Peyer's patch (tissue), 4 donors: ENCODE results near the gene RASA3. TPM values are rescaled to one million over a fixed set of nuclear protein-coding genes. Genes with fewer than 3 reads are reported as not detected.

Source experiments
- DNase-seq, 3 donors: peaks; one replicate each; pipeline ENCODE4 v3.0.0-alpha.2; 2017 to 2019
- H3K27ac ChIP-seq, 4 donors: fragments of 200-600 bp; sonication (generic); one replicate each; pipeline ENCODE4 v1.5.1; 2016 to 2019
- H3K27me3 ChIP-seq, 2 donors: fragments of 200-600 bp; sonication (generic); one replicate each; pipeline ENCODE4 v1.5.1; 2019
- H3K36me3 ChIP-seq, 3 donors: fragments of 200-600 bp; sonication (generic); one replicate each; pipeline ENCODE4 v1.5.1; 2016 to 2019
- H3K4me1 ChIP-seq, 4 donors: fragments of 200-600 bp; sonication (generic); one replicate each; pipeline ENCODE4 v1.5.1; 2016 to 2019
- H3K4me3 ChIP-seq, 4 donors: fragments of 200-600 bp; sonication (generic); 1 replicate in 3 of 4; 2 replicates in 1 of 4; pipeline ENCODE4 v1.5.1; 2016 to 2019; ENCODE audit warnings: mild to moderate bottlenecking in 1 of 4
- H3K9me3 ChIP-seq, 4 donors: fragments of 200-600 bp; sonication (generic); one replicate each; pipeline ENCODE4 v1.5.1; 2016 to 2019; ENCODE audit warnings: mild to moderate bottlenecking in 1 of 4
- POLR2A ChIP-seq, 2 donors: fragments of 450-650 bp; IDR thresholded peaks; one replicate each; pipeline ENCODE4 v1.5.1; 2017; ENCODE audit warnings: antibody characterized with exemption in 2 of 2, mild to moderate bottlenecking in 2 of 2, moderate library complexity in 2 of 2
- total RNA-seq, 4 donors: library from RNA; depleted of rRNA; stranded (reverse); fragments of >200 nt; gene quantifications; one replicate each; pipeline ENCODE4 v1.1.0, GENCODE V29; 2016
- TF ChIP-seq, protein P1 (sequence below), 6 experiments: fragments of 450-650 bp in 4 of 6; fragments of 200-600 bp in 2 of 6; sonication (generic) in 1 of 6; IDR thresholded peaks; one replicate each; pipeline ENCODE4 v1.5.1; 2017 to 2019; ENCODE audit warnings: antibody characterized with exemption in 6 of 6, mild to moderate bottlenecking in 3 of 6, moderate library complexity in 1 of 6

The RASA3 gene
- total RNA-seq, 4 donors from 2014 or later = 3.5 to 41.3 (median 6.9) TPM

DNA sequence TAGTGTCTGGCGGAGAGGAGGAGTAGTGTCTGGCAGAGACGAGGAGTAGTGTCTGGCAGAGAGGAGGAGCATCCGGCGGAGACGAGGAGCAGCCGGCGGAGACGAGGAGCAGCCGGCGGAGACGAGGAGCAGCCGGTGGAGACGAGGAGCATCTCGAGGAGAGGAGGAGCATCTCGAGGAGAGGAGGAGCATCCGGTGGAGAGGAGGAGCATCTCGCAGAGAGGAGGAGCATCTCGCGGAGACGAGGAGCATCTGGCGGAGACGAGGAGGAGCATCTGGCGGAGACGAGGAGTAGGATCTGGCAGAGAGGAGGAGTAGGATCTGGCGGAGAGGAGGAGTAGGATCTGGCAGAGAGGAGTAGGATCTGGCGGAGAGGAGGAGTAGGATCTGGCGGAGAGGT lies 176.7 kb downstream of the RASA3 start:
- no peak for DNase-seq
- H3K4me3 ChIP-seq = no peak overlapping the region
- no peak overlapping the region for H3K27ac ChIP-seq
- H3K4me1 ChIP-seq = peaks cover 0 to 8% (median 3%) of the 10 kb centered on the region in 4 donors
- TF ChIP-seq, protein P1, sequence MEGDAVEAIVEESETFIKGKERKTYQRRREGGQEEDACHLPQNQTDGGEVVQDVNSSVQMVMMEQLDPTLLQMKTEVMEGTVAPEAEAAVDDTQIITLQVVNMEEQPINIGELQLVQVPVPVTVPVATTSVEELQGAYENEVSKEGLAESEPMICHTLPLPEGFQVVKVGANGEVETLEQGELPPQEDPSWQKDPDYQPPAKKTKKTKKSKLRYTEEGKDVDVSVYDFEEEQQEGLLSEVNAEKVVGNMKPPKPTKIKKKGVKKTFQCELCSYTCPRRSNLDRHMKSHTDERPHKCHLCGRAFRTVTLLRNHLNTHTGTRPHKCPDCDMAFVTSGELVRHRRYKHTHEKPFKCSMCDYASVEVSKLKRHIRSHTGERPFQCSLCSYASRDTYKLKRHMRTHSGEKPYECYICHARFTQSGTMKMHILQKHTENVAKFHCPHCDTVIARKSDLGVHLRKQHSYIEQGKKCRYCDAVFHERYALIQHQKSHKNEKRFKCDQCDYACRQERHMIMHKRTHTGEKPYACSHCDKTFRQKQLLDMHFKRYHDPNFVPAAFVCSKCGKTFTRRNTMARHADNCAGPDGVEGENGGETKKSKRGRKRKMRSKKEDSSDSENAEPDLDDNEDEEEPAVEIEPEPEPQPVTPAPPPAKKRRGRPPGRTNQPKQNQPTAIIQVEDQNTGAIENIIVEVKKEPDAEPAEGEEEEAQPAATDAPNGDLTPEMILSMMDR (IDR thresholded peaks at IDR 0.05) = no peak
- TF ChIP-seq POLR2A (IDR thresholded peaks at IDR 0.05) = no peak
- no peaks in the 10 kb centered on the region for H3K27me3 ChIP-seq
- H3K36me3 ChIP-seq = no peaks in the 10 kb centered on the region
- peaks cover 0 to 3% (median 0%) of the 10 kb centered on the region in 4 donors for H3K9me3 ChIP-seq

DNA sequence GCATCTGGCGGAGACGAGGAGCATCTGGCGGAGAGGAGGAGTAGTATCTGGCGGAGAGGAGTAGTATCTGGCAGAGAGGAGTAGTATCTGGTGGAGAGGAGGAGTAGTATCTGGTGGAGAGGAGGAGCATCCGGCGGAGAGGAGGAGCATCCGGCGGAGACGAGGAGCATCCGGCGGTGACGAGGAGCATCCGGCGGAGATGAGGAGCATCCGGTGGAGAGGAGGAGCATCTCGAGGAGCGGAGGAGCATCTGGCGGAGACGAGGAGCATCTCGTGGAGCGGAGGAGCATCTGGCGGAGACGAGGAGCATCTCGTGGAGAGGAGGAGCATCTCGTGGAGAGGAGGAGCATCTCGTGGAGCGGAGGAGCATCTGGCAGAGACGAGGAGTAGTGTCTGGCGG lies 177.2 kb downstream of the RASA3 start:
- no peaks in the 10 kb centered on the region for H3K27me3 ChIP-seq
- DNase-seq = no peak
- H3K4me1 ChIP-seq = peaks cover 0 to 11% (median 3%) of the 10 kb centered on the region in 4 donors
- TF ChIP-seq, protein P1 (IDR thresholded peaks at IDR 0.05) = no peak
- TF ChIP-seq POLR2A (IDR thresholded peaks at IDR 0.05) = no peak
- H3K9me3 ChIP-seq = peaks cover 0 to 3% (median 0%) of the 10 kb centered on the region in 4 donors
- no peaks in the 10 kb centered on the region for H3K36me3 ChIP-seq
- no peak overlapping the region for H3K4me3 ChIP-seq
- H3K27ac ChIP-seq = no peak overlapping the region

DNA sequence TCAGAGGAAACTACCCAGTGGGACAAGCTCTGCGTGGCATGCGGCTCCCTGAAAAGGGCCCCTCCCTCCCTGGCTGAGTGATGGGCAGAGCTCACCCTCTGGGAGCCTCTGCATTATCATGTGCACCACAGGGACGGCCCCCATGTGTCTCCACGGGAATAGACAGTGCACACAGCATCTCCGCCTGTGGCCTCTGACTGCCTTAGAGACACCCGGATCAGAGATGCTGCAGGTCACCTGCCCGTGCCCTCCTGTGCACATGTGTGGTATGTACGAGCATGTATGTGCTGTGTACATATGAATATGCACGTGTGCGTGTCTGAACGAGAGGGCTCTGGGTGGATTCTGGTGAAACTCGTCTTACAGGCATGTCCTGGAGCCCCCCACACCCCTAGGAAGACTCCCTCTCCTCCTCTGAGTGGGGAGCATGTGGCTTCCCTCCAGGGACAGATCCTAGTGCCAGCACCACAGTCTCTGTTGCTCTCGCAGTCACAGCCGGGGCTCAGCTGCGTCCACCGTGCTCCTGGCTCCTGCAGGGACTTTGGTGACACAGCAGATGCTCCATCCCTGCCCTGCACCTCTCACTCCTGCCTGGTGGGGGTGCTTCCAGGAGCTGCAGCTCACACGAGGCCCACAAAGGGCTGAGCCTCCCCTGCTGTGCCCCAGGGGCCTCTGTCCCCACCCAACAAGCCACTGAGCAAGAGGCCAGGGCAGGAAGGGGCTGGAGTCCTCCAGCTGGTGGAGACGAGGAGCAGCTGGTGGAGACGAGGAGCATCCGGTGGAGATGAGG lies 178.2 kb downstream of the RASA3 start:
- H3K27me3 ChIP-seq = no peaks in the 10 kb centered on the region
- TF ChIP-seq, protein P1 (IDR thresholded peaks at IDR 0.05) = no peak
- TF ChIP-seq POLR2A (IDR thresholded peaks at IDR 0.05) = no peak

DNA sequence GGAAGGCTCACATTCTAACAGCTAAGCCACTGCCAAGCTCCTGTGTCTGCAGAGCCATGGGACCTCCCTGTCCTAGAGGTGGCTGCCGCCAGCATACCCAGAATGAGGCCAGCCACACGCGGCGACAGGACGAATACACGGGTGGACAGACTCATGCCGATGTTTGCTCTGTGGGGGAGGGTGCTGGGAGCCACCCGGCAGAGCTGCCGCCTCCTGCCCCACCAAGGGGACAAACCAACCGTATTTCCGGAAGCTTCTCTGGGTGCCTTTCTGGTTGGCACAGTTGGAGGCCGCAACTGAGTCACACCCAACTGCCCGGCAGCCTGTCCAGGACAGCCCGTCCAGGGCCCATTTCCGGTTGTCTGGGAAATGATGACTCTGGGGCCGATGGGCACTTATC lies 178.9 kb downstream of the RASA3 start:
- H3K4me1 ChIP-seq = peaks cover 0 to 11% (median 3%) of the 10 kb centered on the region in 4 donors
- DNase-seq = no peak
- H3K27ac ChIP-seq = no peak overlapping the region
- no peaks in the 10 kb centered on the region for H3K27me3 ChIP-seq
- no peak overlapping the region for H3K4me3 ChIP-seq
- no peaks in the 10 kb centered on the region for H3K36me3 ChIP-seq
- TF ChIP-seq, protein P1 (IDR thresholded peaks at IDR 0.05) = no peak
- H3K9me3 ChIP-seq = no peaks in the 10 kb centered on the region

More for the DNA sequence above, 178.2 kb downstream of the RASA3 start:
- Histone ChIP-seq H3K4me1 (peaks cover 0 to 11% (median 3%) of the 10 kb centered on the region in 4 donors), H3K27ac (no peak overlapping the region), H3K36me3 (no peaks in the 10 kb centered on the region), H3K9me3 (no peaks in the 10 kb centered on the region), H3K4me3 (no peak overlapping the region)
- no peak for DNase-seq

DNA sequence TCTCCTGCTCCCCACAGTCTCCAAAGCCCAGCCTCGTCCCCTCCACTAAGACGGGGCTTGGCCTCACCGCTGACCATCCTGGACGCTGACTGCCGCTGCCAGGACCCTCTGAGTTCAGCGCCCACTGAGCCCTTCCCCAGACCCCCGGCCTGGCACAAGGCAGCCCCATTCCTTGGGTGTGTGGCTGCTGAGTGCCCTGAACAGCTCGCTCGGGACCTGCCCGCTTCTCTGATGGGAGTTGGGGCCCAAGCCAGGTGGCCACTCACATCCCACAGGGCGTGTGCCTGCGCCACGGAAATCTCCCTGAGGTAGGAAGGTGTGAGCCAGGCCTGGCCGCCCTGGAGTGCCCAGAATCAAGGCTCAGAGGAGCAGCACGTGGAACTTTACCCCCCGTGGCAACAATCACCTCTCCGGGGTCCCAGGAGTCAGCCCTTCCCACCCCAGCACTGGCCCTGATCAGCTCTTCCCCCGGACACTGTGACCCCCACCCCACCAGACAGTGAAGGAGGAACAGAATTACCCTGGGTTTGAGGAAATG lies 179.4 kb downstream of the RASA3 start:
- Histone ChIP-seq H3K36me3 (no peaks in the 10 kb centered on the region), H3K27ac (no peak overlapping the region), H3K27me3 (no peaks in the 10 kb centered on the region), H3K4me3 (no peak overlapping the region), H3K4me1 (peaks cover 0 to 11% (median 3%) of the 10 kb centered on the region in 4 donors), H3K9me3 (no peaks in the 10 kb centered on the region)
- TF ChIP-seq, protein P1 (IDR thresholded peaks at IDR 0.05) = no peak
- TF ChIP-seq POLR2A (IDR thresholded peaks at IDR 0.05) = no peak
- no peak for DNase-seq
